Activated T-helper 17 cell treated with anti-CD3 and anti-CD28 coated beads, Interleukin-2, amount 50 U/mL, for 72 hours (primary cell): ENCODE data around the gene BPTF. TPM values are rescaled to one million over a fixed set of nuclear protein-coding genes. Genes with fewer than 3 reads are reported as not detected.
"Not testable (repeated sequence)": the region's sequence is repeated elsewhere in the genome, so short reads cannot be mapped to it uniquely, and the experiment has no call there.

Source experiments
- ATAC-seq: fragments of 150-1000 bp; cut with Tn5 transposase; replicated peaks from 2 replicates; pipeline ENCODE4 v1.10.0; 2021; ENCODE audit warnings: mild to moderate bottlenecking, moderate library complexity
- H3K27ac Mint-ChIP-seq: one replicate; pipeline ENCODE4 v1.8.0; 2022; ENCODE audit warnings: mixed read lengths
- H3K27me3 Mint-ChIP-seq: one replicate; pipeline ENCODE4 v1.8.0; 2022; ENCODE audit warnings: mixed read lengths
- H3K36me3 Mint-ChIP-seq: one replicate; pipeline ENCODE4 v1.8.0; 2022; ENCODE audit warnings: low read depth, mild to moderate bottlenecking, mixed read lengths
- H3K4me1 Mint-ChIP-seq: one replicate; pipeline ENCODE4 v1.8.0; 2022; ENCODE audit warnings: mixed read lengths
- H3K4me3 Mint-ChIP-seq: one replicate; pipeline ENCODE4 v1.8.0; 2022; ENCODE audit warnings: mild to moderate bottlenecking, mixed read lengths
- H3K9me3 Mint-ChIP-seq: one replicate; pipeline ENCODE4 v1.8.0; 2022; ENCODE audit warnings: mixed read lengths
- total RNA-seq, 2 donors: library from RNA; stranded (reverse); gene quantifications; one replicate each; pipeline ENCODE4 v1.2.3, GENCODE V29; 2022

The BPTF gene
- total RNA-seq, 2 donors from 2014 or later: 73.7 to 86.4 TPM

GRCh38 chr17:67990909-67991308 lies 165.6 kb downstream of the BPTF start:
- H3K27ac Mint-ChIP-seq: no peak overlapping the region
- H3K4me3 Mint-ChIP-seq: no peak overlapping the region
- H3K36me3 Mint-ChIP-seq: peaks cover 32% of the 10 kb centered on the region
- H3K4me1 Mint-ChIP-seq: peaks cover 15% of the 10 kb centered on the region
- H3K9me3 Mint-ChIP-seq: no peaks in the 10 kb centered on the region
- no peak for ATAC-seq
- H3K27me3 Mint-ChIP-seq: peaks cover 2% of the 10 kb centered on the region

GRCh38 chr17:67992548-67993152 lies 167.3 kb downstream of the BPTF start:
- Mint-ChIP-seq H3K9me3 (no peaks in the 10 kb centered on the region), H3K36me3 (peaks cover 36% of the 10 kb centered on the region), H3K27me3 (peaks cover 3% of the 10 kb centered on the region), H3K4me1 (peaks cover 18% of the 10 kb centered on the region), H3K27ac (peak overlapping the region; percentile 91), H3K4me3 (peak overlapping the region; percentile 92)
- ATAC-seq: peak; percentile 5

GRCh38 chr17:67993153-67993997 lies 168.1 kb downstream of the BPTF start:
- Mint-ChIP-seq H3K4me1 (peaks cover 18% of the 10 kb centered on the region), H3K36me3 (peaks cover 36% of the 10 kb centered on the region), H3K9me3 (no peaks in the 10 kb centered on the region), H3K4me3 (peak overlapping the region; percentile 98), H3K27ac (peak overlapping the region; percentile 94), H3K27me3 (peaks cover 3% of the 10 kb centered on the region)
- ATAC-seq: peak; percentile 62

GRCh38 chr17:67993998-67994361 lies 168.7 kb downstream of the BPTF start:
- Mint-ChIP-seq H3K27ac (peak overlapping the region; percentile 94), H3K27me3 (peaks cover 3% of the 10 kb centered on the region), H3K9me3 (no peaks in the 10 kb centered on the region), H3K4me3 (peak overlapping the region; percentile 98), H3K4me1 (peaks cover 18% of the 10 kb centered on the region), H3K36me3 (peaks cover 36% of the 10 kb centered on the region)
- ATAC-seq: no peak

- no peaks in the 10 kb centered on the region for H3K9me3 Mint-ChIP-seq
- H3K4me1 Mint-ChIP-seq: peaks cover 18% of the 10 kb centered on the region
- ATAC-seq: no peak
- H3K27me3 Mint-ChIP-seq: peaks cover 3% of the 10 kb centered on the region
- H3K27ac Mint-ChIP-seq: peak overlapping the region; percentile 94
- peaks cover 36% of the 10 kb centered on the region for H3K36me3 Mint-ChIP-seq
- H3K4me3 Mint-ChIP-seq: peak overlapping the region; percentile 98
Measured at GRCh38 chr17:67994817-67995569, 169.7 kb downstream of the BPTF start.

GRCh38 chr17:67995570-67996263 lies 170.4 kb downstream of the BPTF start:
- H3K4me1 Mint-ChIP-seq: peaks cover 18% of the 10 kb centered on the region
- peaks cover 36% of the 10 kb centered on the region for H3K36me3 Mint-ChIP-seq
- H3K9me3 Mint-ChIP-seq: no peaks in the 10 kb centered on the region
- peak overlapping the region; percentile 94 for H3K27ac Mint-ChIP-seq
- ATAC-seq: no peak
- H3K27me3 Mint-ChIP-seq: peaks cover 3% of the 10 kb centered on the region
- peak overlapping the region; percentile 98 for H3K4me3 Mint-ChIP-seq

GRCh38 chr17:67996301-67997171 lies 171.2 kb downstream of the BPTF start, which contains the start of gene C17orf58:
Gene C17orf58 (minus strand): TSS chr17:67996469. CDS start chr17:67996198, 271 bp downstream.
- H3K4me3 Mint-ChIP-seq: peak within 1 kb of the TSS; percentile 98
- ATAC-seq: peak; percentile 61
- H3K27ac Mint-ChIP-seq: peak within 1 kb of the TSS; percentile 94
- not testable (repeated sequence) for H3K9me3 Mint-ChIP-seq, H3K27me3 Mint-ChIP-seq
- H3K4me1 Mint-ChIP-seq: peaks cover 18% of the 10 kb centered on the region
- H3K36me3 Mint-ChIP-seq: peaks cover 35% of the 10 kb centered on the region

- H3K4me3 Mint-ChIP-seq: no peak overlapping the region
- ATAC-seq: no peak
Measured at GRCh38 chr17:67998466-67998865, 173.2 kb downstream of the BPTF start.

GRCh38 chr17:67999291-67999911 lies 174.1 kb downstream of the BPTF start:
- peaks cover 17% of the 10 kb centered on the region for H3K4me1 Mint-ChIP-seq
- H3K4me3 Mint-ChIP-seq: no peak overlapping the region
- peaks cover 3% of the 10 kb centered on the region for H3K27me3 Mint-ChIP-seq
- no peak overlapping the region for H3K27ac Mint-ChIP-seq
- peaks cover 14% of the 10 kb centered on the region for H3K36me3 Mint-ChIP-seq
- H3K9me3 Mint-ChIP-seq: no peaks in the 10 kb centered on the region
- no peak for ATAC-seq

More at GRCh38 chr17:67998466-67998865, 173.2 kb downstream of the BPTF start:
- Mint-ChIP-seq H3K4me1 (peaks cover 18% of the 10 kb centered on the region), H3K27ac (no peak overlapping the region), H3K9me3 (no peaks in the 10 kb centered on the region), H3K36me3 (peaks cover 19% of the 10 kb centered on the region), H3K27me3 (peaks cover 3% of the 10 kb centered on the region)

GRCh38 chr17:68004201-68004600 lies 178.9 kb downstream of the BPTF start:
- H3K27me3 Mint-ChIP-seq: no peaks in the 10 kb centered on the region
- H3K9me3 Mint-ChIP-seq: no peaks in the 10 kb centered on the region
- no peak overlapping the region for H3K4me3 Mint-ChIP-seq
- no peaks in the 10 kb centered on the region for H3K4me1 Mint-ChIP-seq
- H3K36me3 Mint-ChIP-seq: no peaks in the 10 kb centered on the region
- no peak for ATAC-seq
- H3K27ac Mint-ChIP-seq: no peak overlapping the region

- H3K4me3 Mint-ChIP-seq: no peak overlapping the region
- H3K4me1 Mint-ChIP-seq: peaks cover 6% of the 10 kb centered on the region
- no peak overlapping the region for H3K27ac Mint-ChIP-seq
- no peaks in the 10 kb centered on the region for H3K36me3 Mint-ChIP-seq
- H3K9me3 Mint-ChIP-seq: no peaks in the 10 kb centered on the region
- no peaks in the 10 kb centered on the region for H3K27me3 Mint-ChIP-seq
- ATAC-seq: no peak
Measured at GRCh38 chr17:68006797-68007196, 181.5 kb downstream of the BPTF start.

- peak overlapping the region; percentile 84 for H3K4me3 Mint-ChIP-seq
- no peaks in the 10 kb centered on the region for H3K9me3 Mint-ChIP-seq
- H3K27me3 Mint-ChIP-seq: no peaks in the 10 kb centered on the region
- peak overlapping the region; percentile 83 for H3K27ac Mint-ChIP-seq
- no peaks in the 10 kb centered on the region for H3K36me3 Mint-ChIP-seq
- ATAC-seq: peak; percentile 94
- peaks cover 6% of the 10 kb centered on the region for H3K4me1 Mint-ChIP-seq
Measured at GRCh38 chr17:68011199-68011665, 185.9 kb downstream of the BPTF start.

GRCh38 chr17:68013385-68013784 lies 188.1 kb downstream of the BPTF start:
- no peaks in the 10 kb centered on the region for H3K9me3 Mint-ChIP-seq
- H3K27me3 Mint-ChIP-seq: no peaks in the 10 kb centered on the region
- peaks cover 6% of the 10 kb centered on the region for H3K4me1 Mint-ChIP-seq
- H3K27ac Mint-ChIP-seq: peak overlapping the region; percentile 20
- no peak overlapping the region for H3K4me3 Mint-ChIP-seq
- no peak for ATAC-seq
- no peaks in the 10 kb centered on the region for H3K36me3 Mint-ChIP-seq
